Upper lobe of left lung (tissue), 4 donors: ENCODE measurements around the gene PANX1.

Experiments
- EP300 ChIP-seq, 4 donors: sonication (generic); formaldehyde crosslinking; IDR thresholded peaks; one replicate each; pipeline ENCODE4 v1.5.1; 2017; ENCODE audit warnings: antibody characterized with exemption in 4 of 4, control low read depth in 2 of 4
- POLR2AphosphoS5 ChIP-seq, 2 donors: sonication (generic); formaldehyde crosslinking; IDR thresholded peaks; one replicate each; pipeline ENCODE4 v1.5.1; 2017; ENCODE audit warnings: antibody characterized with exemption in 2 of 2
- TF ChIP-seq, protein P1 (sequence below), 6 experiments: fragments of 450-650 bp in 4 of 6; fragments of 200-600 bp in 2 of 6; sonication (generic) in 2 of 6; IDR thresholded peaks; one replicate each; pipeline ENCODE4 v1.5.1; 2016 to 2019; ENCODE audit warnings: antibody characterized with exemption in 6 of 6

DNA sequence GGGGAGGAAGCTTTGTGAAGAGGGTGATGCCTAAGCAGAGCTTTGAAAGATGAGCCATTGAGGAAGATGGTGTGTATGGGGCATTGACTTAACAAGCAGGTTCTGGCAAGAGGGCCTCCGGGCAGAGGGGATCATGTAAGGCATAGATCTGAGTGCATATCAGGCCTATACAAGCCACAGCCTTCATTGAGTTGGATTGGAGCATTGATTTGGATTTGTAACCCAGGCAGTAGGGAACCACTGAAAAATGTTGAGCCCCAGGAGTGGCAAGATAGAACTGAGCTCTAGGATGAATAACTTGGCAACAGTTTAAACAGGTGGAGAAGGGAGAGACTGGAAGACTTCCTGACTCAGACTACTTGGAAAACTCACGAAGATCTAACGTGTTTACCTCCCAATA, 21.4 kb downstream of the PANX1 start:
- TF ChIP-seq, protein P1, sequence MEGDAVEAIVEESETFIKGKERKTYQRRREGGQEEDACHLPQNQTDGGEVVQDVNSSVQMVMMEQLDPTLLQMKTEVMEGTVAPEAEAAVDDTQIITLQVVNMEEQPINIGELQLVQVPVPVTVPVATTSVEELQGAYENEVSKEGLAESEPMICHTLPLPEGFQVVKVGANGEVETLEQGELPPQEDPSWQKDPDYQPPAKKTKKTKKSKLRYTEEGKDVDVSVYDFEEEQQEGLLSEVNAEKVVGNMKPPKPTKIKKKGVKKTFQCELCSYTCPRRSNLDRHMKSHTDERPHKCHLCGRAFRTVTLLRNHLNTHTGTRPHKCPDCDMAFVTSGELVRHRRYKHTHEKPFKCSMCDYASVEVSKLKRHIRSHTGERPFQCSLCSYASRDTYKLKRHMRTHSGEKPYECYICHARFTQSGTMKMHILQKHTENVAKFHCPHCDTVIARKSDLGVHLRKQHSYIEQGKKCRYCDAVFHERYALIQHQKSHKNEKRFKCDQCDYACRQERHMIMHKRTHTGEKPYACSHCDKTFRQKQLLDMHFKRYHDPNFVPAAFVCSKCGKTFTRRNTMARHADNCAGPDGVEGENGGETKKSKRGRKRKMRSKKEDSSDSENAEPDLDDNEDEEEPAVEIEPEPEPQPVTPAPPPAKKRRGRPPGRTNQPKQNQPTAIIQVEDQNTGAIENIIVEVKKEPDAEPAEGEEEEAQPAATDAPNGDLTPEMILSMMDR (IDR thresholded peaks at IDR 0.05), result no peak
- TF ChIP-seq EP300 (IDR thresholded peaks at IDR 0.05), result no peak
- TF ChIP-seq POLR2AphosphoS5 (IDR thresholded peaks at IDR 0.05), result no peak
